HG02759 (cell line): ENCODE measurements around the gene RABL2A.
"Not testable (repeated sequence)": the region's sequence is repeated elsewhere in the genome, so short reads cannot be mapped to it uniquely, and the experiment has no call there.

Source experiments
- ATAC-seq: cut with Tn5 transposase; IDR thresholded peaks from one replicate; pipeline ENCODE4 v1.9.1; 2021; ENCODE audit warnings: mild to moderate bottlenecking, moderate library complexity; ENCODE audit not compliant: unreplicated experiment

Gene RABL2A

DNA sequence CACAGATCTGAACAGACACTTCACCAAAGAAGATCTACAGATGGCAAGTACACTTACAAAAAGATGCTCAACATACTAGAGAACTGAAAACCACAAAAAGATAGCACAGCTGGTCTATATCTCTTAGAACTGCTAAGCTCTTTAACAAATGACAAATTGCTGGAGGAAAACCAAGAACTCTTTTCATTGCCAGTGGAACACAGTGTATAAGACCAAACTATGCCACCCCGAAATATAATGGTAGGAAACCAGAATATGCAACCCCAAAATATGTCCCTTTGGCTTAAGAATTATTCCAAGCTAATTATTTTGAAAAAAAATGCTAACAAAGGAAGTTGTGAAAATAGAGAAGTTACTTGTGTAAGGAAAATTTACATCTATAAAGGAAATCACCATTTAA lies 21.0 kb upstream of the RABL2A start:
- not testable (repeated sequence) for ATAC-seq

DNA sequence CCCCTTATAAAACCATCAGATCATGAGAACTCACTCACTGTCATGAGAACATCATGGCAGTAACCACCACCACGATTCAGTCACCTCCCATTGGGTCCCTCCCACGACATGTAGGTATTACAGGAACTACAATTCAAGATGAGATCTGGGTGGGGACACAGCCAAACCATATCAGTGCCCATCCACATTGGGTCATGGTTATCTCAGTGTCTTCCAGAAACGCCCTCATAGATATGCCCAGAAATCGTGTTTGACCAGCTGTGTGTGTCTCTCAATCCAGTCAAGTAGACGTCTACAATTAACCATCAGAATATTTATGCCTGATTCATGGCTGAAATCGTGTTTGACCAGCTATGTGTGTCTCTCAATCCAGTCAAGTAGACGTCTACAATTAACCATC lies 17.2 kb upstream of the RABL2A start:
- not testable (repeated sequence) for ATAC-seq

DNA sequence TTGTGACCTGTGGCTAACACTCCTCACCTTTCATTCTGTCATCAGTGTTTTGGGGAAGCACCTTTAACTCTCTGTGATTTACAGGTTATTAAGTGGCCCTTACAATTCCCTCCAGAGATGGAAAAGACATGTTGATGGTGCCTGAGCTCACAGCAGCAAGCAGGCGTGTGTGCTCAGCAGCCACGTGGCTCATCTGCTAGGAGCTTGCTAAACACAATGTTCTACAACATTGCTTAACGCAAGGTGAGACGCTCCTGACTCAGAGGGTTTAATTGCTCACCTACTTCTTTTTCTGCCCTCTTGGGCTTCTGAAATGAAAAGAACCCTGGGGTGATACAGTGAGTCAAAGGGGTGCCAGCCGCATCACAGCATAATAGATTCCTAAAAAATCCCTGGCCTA lies 6.1 kb upstream of the RABL2A start:
- not testable (repeated sequence) for ATAC-seq

DNA sequence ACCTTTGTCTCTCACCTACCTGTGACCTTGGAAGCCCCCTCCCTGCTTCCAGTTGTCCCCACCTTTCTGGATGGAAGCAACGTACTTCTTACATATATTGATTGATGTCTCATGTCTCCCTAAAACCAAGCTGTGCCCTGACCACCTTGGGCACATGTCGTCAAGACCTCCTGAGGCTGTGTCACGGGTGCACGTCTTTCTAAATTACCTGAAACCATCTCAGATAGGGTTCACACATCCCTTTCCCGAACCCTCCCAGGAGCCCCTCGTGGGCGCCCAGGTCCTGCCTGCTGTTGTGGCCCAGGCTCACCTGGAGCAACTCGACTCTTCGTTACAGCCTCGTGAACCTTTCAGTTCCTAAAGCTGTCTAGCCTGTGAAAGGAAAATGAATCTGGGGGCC lies 1.2 kb upstream of the RABL2A start:
- ATAC-seq, result not testable (repeated sequence)

DNA sequence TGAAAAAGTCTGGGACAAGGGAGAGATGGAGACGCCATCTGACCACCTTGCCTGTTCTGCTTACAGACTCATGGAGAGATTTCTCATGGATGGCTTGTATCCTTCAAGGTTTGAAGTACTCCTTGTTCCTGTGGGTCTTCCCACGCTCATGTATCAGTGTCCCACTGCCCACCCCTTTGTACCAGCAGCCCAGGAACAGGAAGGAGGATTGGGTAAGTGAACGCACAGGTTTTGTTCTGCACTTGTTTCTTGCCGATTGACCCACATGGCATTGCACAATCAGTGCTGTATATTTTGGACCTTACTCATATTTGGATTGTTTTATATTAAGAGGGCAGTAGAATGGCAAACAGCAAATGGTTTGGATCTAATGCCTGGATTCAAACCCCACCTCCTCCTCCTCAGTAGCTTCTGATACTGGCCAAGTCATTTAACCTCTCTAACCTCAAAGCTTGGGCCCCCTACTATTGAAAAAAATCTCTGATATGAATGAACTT lies 5.8 kb downstream of the RABL2A start:
- not testable (repeated sequence) for ATAC-seq

DNA sequence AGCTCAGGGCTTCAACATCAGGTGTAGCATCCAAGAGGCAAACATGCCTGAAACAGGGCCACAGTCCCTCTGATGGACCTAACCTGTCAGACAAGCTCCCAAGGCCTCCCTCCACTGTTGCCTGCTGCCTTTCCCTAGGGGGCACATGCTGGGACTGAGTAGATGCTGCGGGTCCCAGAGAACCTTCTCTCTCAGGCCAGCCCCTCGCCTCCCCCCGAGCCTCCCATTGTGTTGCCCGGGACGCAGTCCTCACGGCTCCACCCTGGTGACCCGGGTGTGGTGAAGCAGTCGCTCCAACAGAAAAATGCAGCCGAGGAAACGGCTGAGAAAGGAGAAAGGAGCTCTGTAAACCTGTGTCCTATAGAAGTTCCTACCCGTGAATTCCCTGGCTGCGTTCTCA lies 8.3 kb downstream of the RABL2A start:
- ATAC-seq, result not testable (repeated sequence)

DNA sequence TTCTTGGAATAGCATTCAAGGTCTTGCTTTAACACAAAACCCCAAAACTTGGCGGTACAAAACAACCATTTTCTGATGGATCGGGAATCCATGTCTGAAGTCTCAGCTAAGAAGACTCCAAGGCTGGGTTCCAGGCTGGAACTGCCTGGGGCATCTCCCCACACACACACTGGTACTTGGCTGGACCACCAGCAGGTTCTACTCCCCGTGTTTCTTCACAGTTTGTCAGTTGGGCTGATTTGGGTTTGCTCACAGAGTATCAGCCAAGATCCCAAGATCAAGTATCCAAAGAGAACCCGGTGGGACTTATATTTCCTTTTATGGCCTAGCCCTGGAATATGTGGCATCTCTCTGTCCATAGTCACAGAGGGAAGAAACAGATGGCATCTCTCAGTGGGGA lies 9.2 kb downstream of the RABL2A start:
- not testable (repeated sequence) for ATAC-seq

DNA sequence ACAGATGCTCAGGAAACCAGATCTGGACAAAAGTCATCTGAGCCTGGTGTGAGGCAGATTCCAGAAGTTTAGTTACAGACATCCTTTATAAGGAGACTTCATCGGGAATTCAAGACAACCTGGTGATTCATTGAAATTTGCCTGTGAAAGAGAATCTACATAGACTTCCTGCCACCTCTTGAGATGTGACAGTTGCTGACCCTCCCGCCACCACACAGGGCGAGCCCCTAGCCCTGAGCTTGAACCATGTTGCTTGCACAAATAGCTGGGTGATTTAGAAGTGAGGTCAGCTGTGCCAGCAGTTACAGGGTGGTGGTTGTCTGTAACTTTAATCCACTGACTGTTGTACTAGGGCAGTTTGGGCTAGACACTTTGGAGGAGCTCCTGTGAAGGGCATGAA lies 11.0 kb downstream of the RABL2A start:
- ATAC-seq, result not testable (repeated sequence)

DNA sequence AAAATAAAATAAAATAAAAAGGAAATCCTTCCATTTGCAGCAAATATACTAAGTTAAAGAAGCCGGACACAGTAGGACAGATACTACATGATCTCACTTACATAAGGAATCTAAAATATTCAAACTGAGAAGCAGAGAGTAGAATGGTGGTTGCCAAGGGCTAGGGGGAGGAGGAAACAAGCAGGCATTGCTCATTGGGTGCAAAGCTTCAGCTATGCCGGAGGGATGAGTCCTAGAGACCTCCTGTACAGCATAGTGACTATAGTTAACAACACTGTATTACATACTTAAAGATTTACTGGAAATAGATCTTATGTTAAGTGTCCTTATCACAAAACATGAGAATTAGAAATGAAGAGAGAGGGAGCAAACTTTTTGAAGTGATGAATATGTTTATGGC lies 19.2 kb downstream of the RABL2A start:
- not testable (repeated sequence) for ATAC-seq

DNA sequence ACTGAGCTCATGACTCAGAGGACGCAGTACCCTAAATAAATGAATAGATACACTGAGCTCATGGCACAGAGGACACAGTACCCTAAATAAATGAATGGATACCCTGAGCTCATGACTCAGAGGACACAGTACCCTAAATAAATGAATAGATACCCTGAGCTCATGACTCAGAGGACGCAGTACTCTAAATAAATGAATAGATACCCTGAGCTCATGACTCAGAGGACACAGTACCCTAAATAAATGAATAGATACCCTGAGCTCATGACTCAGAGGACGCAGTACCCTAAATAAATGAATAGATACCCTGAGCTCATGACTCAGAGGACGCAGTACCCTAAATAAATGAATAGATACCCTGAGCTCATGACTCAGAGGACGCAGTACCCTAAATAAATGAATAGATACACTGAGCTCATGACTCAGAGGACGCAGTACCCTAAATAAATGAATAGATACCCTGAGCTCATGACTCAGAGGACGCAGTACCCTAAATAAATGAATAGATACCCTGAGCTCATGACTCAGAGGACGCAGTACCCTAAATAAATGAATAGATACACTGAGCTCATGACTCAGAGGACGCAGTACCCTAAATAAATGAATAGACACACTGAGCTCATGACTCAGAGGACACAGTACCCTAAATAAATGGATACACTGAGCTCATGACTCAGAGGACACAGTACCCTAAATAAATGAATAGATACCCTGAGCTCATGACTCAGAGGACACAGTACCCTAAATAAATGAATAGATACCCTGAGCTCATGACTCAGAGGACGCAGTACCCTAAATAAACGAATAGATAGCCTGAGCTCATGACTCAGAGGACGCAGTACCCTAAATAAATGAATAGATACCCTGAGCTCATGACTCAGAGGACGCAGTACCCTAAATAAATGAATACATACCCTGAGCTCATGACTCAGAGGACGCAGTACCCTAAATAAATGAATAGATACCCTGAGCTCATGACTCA lies 24.1 kb downstream of the RABL2A start:
- not testable (repeated sequence) for ATAC-seq

DNA sequence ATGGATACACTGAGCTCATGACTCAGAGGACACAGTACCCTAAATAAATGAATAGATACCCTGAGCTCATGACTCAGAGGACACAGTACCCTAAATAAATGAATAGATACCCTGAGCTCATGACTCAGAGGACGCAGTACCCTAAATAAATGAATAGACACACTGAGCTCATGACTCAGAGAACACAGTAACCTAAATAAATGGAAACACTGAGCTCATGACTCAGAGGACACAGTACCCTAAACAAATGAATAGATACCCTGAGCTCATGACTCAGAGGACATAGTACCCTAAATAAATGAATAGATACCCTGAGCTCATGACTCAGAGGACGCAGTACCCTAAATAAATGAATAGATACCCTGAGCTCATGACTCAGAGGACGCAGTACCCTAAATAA lies 25.5 kb downstream of the RABL2A start:
- not testable (repeated sequence) for ATAC-seq

DNA sequence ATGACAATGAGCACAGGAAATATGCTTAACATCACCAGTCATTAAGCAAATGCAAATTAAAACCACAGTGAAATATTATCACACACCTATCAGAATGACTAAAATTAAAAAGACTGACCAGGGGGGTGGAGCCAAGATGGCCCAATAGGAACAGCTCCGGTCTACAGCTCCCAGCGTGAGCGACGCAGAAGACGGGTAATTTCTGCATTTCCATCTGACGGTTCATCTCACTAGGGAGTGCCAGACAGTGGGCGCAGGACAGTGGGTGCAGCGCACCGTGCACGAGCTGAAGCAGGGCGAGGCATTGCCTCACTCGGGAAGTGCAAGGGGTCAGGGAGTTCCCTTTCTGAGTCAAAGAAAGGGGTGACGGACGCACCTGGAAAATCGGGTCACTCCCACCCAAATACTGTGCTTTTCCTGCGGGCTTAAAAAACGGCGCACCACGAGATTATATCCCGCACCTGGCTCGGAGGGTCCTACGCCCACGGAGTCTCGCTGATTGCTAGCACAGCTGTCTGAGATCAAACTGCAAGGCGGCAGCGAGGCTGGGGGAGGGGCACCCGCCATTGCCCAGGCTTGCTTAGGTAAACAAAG lies 29.1 kb downstream of the RABL2A start:
- not testable (repeated sequence) for ATAC-seq

DNA sequence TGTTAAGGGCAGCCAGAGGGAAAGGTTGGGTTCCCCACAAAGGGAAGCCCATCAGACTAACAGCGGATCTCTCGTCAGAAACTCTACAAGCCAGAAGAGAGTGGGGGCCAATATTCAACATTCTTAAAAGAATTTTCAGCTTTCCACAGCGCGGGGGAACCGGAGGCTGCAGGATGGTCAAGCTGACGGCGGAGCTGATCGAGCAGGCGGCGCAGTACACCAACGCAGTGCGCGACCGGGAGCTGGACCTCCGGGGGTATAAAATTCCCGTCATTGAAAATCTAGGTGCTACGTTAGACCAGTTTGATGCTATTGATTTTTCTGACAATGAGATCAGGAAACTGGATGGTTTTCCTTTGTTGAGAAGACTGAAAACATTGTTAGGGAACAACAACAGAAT lies 30.7 kb downstream of the RABL2A start:
- not testable (repeated sequence) for ATAC-seq

DNA sequence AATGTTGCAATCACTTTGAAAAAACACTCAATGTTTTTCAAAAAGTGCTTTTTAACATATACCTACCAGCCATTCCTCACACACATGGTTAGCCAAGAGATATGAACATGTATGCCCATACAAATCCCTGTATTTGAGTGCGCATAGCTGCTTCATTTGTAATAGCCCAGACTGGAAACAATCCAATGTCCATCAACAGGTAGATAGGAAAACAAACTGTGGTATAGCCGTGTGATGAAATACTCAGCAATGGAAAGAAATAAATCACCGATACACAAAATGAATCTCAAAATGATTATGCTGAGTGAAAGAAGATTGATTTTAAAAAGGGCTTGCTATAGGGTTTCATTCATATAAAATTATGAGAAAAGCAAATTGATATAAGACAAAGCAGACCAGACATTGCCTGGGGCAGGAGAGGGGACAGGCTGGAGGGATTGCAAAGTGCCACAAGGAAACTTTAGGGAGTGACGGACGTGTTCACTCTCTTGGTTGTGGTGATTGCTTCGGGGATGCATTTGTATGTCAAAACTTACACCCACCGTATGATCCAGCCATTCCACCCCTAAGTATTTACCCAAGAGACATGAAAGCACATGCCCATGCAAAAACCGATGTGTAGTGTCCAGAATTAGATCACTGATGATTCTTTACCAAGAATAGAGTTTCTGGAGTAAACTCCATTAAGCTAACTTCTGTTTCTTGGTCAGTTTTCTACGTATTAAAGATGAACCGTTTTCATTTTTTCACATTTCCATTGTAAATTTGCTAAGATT lies 36.4 kb downstream of the RABL2A start:
- ATAC-seq, result not testable (repeated sequence)

DNA sequence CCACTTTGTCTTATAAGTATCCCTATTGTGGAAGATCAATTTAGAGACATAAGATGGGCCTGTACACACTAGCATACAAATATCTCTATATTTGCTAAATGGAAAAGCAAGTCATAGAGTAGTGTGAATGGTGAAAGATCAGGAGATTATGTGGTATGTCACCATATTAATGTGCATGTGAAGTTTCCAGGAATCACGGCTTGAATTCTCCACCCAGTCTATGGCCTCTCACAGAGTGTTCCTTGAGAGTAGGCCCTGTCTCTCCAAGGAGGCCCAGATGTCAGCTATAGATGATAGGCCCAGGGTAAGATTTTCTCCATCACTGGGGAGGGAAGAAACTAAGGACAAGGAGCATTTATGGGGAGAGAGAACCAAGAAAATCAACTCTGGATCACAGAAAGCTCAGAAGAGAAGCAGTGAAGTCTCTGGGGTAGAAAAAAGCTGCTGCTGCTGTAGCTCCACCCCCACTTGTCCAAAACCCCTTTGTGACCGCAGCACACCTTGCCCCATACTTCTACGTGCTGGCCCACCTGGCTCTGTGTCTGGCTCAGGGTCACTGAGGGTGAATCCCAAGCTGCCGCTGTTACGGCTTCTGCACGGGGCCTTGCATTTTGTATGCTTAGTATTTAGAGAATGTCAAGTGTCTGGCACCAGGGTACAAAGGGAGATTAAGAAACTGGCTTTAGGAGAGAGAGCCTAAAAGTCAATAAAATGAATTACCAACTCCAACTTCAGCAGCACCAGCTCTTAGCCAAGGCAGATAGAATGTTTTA lies 37.9 kb downstream of the RABL2A start:
- not testable (repeated sequence) for ATAC-seq

DNA sequence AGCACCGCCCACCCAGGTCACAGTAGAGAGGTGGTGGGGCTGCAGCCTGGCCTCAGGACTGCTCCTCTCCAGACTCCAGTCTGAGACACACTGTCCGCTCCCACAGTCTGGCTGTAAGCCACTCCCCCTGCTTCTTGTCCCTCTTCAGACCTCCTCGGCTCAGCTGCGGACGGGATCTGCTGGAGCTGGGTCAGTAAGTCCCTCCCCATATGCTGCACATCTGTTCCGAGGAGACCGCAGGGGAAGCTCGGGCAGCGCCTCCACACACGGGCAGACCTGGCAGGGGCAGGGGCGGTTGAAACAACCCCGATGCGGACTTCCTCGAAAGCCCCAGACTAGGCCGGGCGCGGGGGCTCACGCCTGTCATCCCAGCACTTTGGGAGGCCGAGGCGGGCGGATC lies 41.9 kb downstream of the RABL2A start:
- not testable (repeated sequence) for ATAC-seq

DNA sequence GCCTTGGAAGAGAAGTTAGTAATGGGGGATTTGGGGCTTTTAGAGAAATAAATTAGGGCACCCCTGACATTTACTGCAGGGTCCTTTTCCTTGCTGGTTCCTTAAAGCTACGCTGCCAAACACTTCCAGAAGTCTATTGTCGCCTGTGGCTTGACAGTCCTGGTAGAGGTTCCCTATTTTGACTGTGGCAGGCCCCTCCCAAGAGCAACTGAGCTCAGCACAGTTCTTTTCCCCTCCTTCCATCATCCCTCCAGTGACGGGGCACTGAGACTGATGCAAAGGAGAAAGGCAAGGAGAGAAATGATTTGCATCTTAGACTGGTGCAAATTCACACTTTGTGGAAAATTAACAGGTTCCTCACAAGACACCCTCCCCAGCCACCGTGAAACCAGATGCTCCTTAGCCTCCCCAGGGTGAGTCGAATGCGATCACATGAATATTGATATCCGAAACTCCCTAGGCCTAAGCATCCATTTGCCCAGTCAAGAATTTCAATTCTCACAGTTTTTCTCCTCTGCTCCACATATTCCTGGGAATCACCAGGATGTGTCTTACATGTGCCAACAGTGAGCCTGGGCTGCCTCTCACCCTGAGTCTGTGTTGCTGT lies 45.4 kb downstream of the RABL2A start:
- ATAC-seq, result no peak

DNA sequence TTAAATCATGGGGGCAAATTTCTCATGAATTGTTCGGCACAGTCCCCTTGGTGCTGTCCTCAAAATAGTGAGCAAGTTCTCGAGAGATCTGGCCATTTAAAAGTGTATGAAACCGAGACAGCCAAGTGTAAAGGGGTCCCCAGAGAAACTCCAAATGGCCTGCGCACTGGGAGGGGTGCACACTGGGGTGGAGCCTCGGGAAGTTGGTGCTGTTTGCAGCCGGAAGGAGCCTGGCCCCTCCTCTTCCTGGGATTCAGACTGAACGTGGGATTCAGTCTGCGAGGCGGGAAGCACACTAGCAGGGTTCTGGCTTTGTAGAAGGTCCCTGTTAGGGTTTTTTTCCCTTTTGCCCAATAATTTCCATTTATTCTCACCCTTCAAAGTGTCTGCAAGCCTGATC lies 48.8 kb downstream of the RABL2A start:
- ATAC-seq, result no peak

DNA sequence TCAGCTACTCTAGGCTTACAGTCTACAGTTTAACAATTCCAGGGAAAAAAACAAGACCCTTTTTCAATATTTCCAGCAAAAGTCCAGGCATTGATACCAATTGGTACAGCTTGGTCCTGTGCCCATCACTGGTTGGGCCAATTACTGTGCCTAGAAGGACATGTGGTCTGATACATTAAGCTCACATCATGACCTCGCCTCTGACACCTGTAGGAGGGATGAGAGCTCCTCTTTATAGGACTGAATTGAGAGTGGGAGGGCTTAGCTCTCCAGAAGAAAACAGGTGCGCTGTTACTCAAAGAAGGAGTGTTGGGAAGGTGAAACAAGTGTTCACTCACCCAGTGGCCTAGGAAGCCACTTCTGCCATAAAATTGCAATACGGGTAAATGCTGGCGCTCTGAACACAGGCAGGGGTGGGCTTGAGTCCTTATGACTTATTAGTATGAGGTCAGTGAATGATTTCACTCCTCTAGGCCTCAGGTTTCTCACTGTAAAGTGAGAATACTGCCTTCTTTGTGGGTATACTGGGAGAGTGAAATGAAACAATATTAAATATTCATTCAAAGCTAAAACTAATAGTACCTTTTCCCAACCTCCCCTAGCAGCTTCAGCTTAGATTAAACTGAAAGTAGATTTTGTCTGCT lies 49.7 kb downstream of the RABL2A start:
- no peak for ATAC-seq
